H1 (cell line): ENCODE data around the gene SLC35B4. TPM values are rescaled to one million over a fixed set of nuclear protein-coding genes. Genes with fewer than 3 reads are reported as not detected.

Source experiments
- polyA plus RNA-seq, 7 experiments: library from polyadenylated mRNA; depleted of rRNA in 3 of 7; stranded (reverse) in 5 of 7; unstranded in 2 of 7; fragments of >200 nt in 5 of 7; fragments of 200-250 nt in 2 of 7; gene quantifications; 1 replicate in 5 of 7; 2 replicates in 1 of 7; 4 replicates in 1 of 7; pipeline versions ENCODE4 v1.2.1 to v1.2.3, GENCODE V29; 2011 to 2013; ENCODE audit warnings: missing spikeins in 2 of 7, mixed read lengths in 2 of 7
- total RNA-seq: library from RNA; stranded (reverse); fragmentation: NEBNext Ultra II Directional; extraction: Animal tissue kit (Norgen Biotek cat#: 25700); gene quantifications from 2 replicates; pipeline ENCODE4 v1.2.1, GENCODE V29; 2021
- TF ChIP-seq, protein P1 (sequence below), 3 experiments: IDR thresholded peaks; 1 replicate in 2 of 3; 2 replicates in 1 of 3; pipeline versions ENCODE4 v1.5.1 to v1.6.1; 2011; ENCODE audit warnings: low read length in 3 of 3, mild to moderate bottlenecking in 3 of 3, inconsistent platforms in 2 of 3, low read depth in 1 of 3, moderate library complexity in 1 of 3; ENCODE audit not compliant: insufficient read depth in 1 of 3; ENCODE audit errors: control extremely low read depth in 1 of 3

Gene SLC35B4
- total and polyA plus RNA-seq, 2 of the 8 experiments (the other 6 are each of a cell fraction or from before 2014, with no cell fraction given), result 28.9 to 34.6 TPM

DNA sequence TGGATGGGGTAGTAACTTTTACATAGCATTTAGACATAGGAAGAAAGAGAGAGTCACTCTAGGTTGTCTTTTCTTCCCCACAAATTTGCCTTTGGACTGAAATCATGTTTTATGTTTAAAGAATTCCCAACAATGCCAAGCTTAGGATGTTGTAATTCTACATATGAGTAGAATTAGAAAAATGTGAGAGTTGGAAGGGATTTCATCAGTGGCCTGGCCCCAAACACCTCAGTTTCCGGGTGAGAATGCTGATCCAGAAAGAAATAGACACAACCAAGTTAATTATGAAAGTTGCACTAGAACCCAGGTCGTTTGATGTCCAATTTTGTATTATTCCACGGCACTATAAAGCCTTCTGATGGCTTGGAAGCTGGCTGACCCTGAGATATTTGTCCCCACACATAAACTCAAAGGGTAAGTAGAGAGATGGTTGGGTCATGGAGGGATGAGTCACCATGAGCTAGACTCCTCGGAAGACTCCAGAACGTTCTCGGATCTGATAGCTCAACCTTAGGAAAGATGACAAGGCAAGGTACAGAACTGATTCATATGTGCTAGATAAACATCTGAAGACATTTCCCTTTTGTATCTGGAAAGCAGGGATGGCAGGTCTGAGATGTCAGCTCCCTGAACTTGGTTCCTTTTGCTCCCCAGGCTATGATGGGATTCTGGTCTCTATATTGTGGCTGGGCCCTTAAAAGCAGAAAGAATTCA, 48.8 kb upstream of the SLC35B4 start (continued):
- TF ChIP-seq, protein P1, sequence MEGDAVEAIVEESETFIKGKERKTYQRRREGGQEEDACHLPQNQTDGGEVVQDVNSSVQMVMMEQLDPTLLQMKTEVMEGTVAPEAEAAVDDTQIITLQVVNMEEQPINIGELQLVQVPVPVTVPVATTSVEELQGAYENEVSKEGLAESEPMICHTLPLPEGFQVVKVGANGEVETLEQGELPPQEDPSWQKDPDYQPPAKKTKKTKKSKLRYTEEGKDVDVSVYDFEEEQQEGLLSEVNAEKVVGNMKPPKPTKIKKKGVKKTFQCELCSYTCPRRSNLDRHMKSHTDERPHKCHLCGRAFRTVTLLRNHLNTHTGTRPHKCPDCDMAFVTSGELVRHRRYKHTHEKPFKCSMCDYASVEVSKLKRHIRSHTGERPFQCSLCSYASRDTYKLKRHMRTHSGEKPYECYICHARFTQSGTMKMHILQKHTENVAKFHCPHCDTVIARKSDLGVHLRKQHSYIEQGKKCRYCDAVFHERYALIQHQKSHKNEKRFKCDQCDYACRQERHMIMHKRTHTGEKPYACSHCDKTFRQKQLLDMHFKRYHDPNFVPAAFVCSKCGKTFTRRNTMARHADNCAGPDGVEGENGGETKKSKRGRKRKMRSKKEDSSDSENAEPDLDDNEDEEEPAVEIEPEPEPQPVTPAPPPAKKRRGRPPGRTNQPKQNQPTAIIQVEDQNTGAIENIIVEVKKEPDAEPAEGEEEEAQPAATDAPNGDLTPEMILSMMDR (IDR thresholded peaks at IDR 0.05; ENCODE audit: control extremely low read depth in 1 of 3, insufficient read depth in 1 of 3, low read depth in 1 of 3, low read length in 3 of 3), result no peak
- TF ChIP-seq, all 59 proteins: peak for 0
